ENCODE results near the gene FHIT. TPM values are rescaled to one million over a fixed set of nuclear protein-coding genes. Genes with fewer than 3 reads are reported as not detected.

FHIT gene
- polyA plus RNA-seq, 1 of the 3 experiments (the other 2 are of a cell fraction) = 0.41 TPM

- TF ChIP-seq POLR2AphosphoS5 (IDR thresholded peaks at IDR 0.05; ENCODE audit: low read depth, low read length) = no peak
- TF ChIP-seq GATA2 (CRISPR knock-in tag; IDR thresholded peaks at IDR 0.05) = no peak
- no peak for TF ChIP-seq FOSL2 (IDR thresholded peaks at IDR 0.05; ENCODE audit: borderline replicate concordance, low read depth)
- TF ChIP-seq FOXJ3 (CRISPR knock-in tag; IDR thresholded peaks at IDR 0.05) = no peak
- TF ChIP-seq EP300 (IDR thresholded peaks at IDR 0.05; ENCODE audit: borderline replicate concordance in 1 of 2, low read depth in 1 of 2, low read length in 1 of 2) = no peak
- no peak for TF ChIP-seq RFX5 (IDR thresholded peaks at IDR 0.05; ENCODE audit: low read length)
- no peak for TF ChIP-seq MXI1 (IDR thresholded peaks at IDR 0.05; ENCODE audit: low read depth, low read length)
- no peak for TF ChIP-seq FOXM1 (IDR thresholded peaks at IDR 0.05; ENCODE audit: low read depth)
- TF ChIP-seq SIN3A (IDR thresholded peaks at IDR 0.05; ENCODE audit: borderline replicate concordance, low read depth, low read length) = no peak
- TF ChIP-seq NFIC (IDR thresholded peaks at IDR 0.05; ENCODE audit: borderline replicate concordance) = no peak
- TF ChIP-seq ZBTB33 (IDR thresholded peaks at IDR 0.05; ENCODE audit: borderline replicate concordance, low read depth) = no peak
- no peak for TF ChIP-seq SMC3 (IDR thresholded peaks at IDR 0.05; ENCODE audit: low read depth, low read length)
- TF ChIP-seq IRF3 (IDR thresholded peaks at IDR 0.05; ENCODE audit: low read depth, low read length) = no peak
- no peak for TF ChIP-seq EZH2phosphoT487 (IDR thresholded peaks at IDR 0.05; ENCODE audit: borderline replicate concordance, low read depth)
- TF ChIP-seq REST (IDR thresholded peaks at IDR 0.05; ENCODE audit: low read depth, low read length) = no peak
- no peak for TF ChIP-seq MEF2A (IDR thresholded peaks at IDR 0.05; ENCODE audit: borderline replicate concordance, low read depth)
- no peak for TF ChIP-seq RXRA (IDR thresholded peaks at IDR 0.05; ENCODE audit: borderline replicate concordance, low read depth)
- no peak for TF ChIP-seq RAD21 (IDR thresholded peaks at IDR 0.05; ENCODE audit: low read length)
- no peak for TF ChIP-seq MAX (IDR thresholded peaks at IDR 0.05; ENCODE audit: low read depth)
- TF ChIP-seq RCOR1 (IDR thresholded peaks at IDR 0.05; ENCODE audit: low read length) = no peak
- DNase-seq = no peak
- H3K79me2 ChIP-seq (ENCODE audit: insufficient read depth) = no peaks in the 10 kb centered on the region
- ChIA-PET CTCF (interaction anchor here (4.5 kb wide), 1 partner anchor 12 kb away, joined by 23 read pairs; no protein-coding TSS in a partner anchor), POLR2A (no interaction called here)
- H3F3A ChIP-seq (replicated peaks; ENCODE audit: insufficient read depth) = no peaks in the 10 kb centered on the region
- no peak overlapping the region for H3K4me2 ChIP-seq
- H3K9ac ChIP-seq = no peak overlapping the region
- H2AFZ ChIP-seq (ENCODE audit: low read depth) = no peak overlapping the region
- WGBS (ENCODE audit: low lambda C conversion rate) = 38% methylated on average over 1 of the region's 1 CpG
- H3K4me3 ChIP-seq (ENCODE audit: low read depth in 2 of 2, low read length in 1 of 2) = no peak overlapping the region
- H3K4me1 ChIP-seq (ENCODE audit: control insufficient read depth in 1 of 2, insufficient read depth in 2 of 2, low read depth in 1 of 2, low read length in 1 of 2) = no peaks in the 10 kb centered on the region
- H4K20me1 ChIP-seq (ENCODE audit: insufficient read depth) = no peaks in the 10 kb centered on the region
- no peaks in the 10 kb centered on the region for H3K9me2 ChIP-seq
- no peaks in the 10 kb centered on the region for H3K36me3 ChIP-seq (replicated peaks in 1 of 2; ENCODE audit: control insufficient read depth in 1 of 2, insufficient read depth in 2 of 2, low read length in 1 of 2)
- no peaks in the 10 kb centered on the region for H3K27me3 ChIP-seq (ENCODE audit: insufficient read depth)
- H3K27ac ChIP-seq (ENCODE audit: low read depth in 2 of 2, low read length in 1 of 2) = no peak overlapping the region
- no peaks in the 10 kb centered on the region for H3K9me3 ChIP-seq
Observed at GRCh38 chr3:59845386-59845785, 1405.9 kb downstream of the FHIT start.
